NCI-H1048 (cell line): Measurements from ENCODE around the gene ABI3BP.
"Not testable (repeated sequence)": the region's sequence is repeated elsewhere in the genome, so short reads cannot be mapped to it uniquely, and the experiment has no call there.

Experiments used
- DNase-seq: peaks from one replicate; lab custom pipeline; 2025; lab: John Stamatoyannopoulos, UW

ABI3BP gene

GRCh38 chr3:100993309-100993708 is at the start of gene ABI3BP:
Gene ABI3BP (minus strand): TSS chr3:100993421. CDS start chr3:100993384, 37 bp downstream.
- DNase-seq: no peak

GRCh38 chr3:101039285-101039684 is 46.1 kb upstream of the ABI3BP start:
- no peak for DNase-seq

GRCh38 chr3:101038880-101039279 is 45.7 kb upstream of the ABI3BP start:
- DNase-seq: no peak

- no peak for DNase-seq
These were observed 45.2 kb upstream of the ABI3BP start for GRCh38 chr3:101038393-101038792.

GRCh38 chr3:101037613-101038012 is 44.4 kb upstream of the ABI3BP start:
- DNase-seq: no peak

- DNase-seq: no peak
These were observed 43.5 kb upstream of the ABI3BP start for GRCh38 chr3:101036676-101037075.

GRCh38 chr3:101036213-101036618 is 43.0 kb upstream of the ABI3BP start:
- DNase-seq: no peak

GRCh38 chr3:101027286-101027685 is 34.1 kb upstream of the ABI3BP start:
- no peak for DNase-seq

- no peak for DNase-seq
These were observed 33.7 kb upstream of the ABI3BP start for GRCh38 chr3:101026881-101027280.

GRCh38 chr3:101026244-101026643 is 33.0 kb upstream of the ABI3BP start:
- no peak for DNase-seq

- DNase-seq: no peak
These were observed 27.3 kb upstream of the ABI3BP start for GRCh38 chr3:101020351-101021015.

- no peak for DNase-seq
These were observed 23.8 kb upstream of the ABI3BP start for GRCh38 chr3:101017017-101017416.

GRCh38 chr3:101012312-101012711 is 19.1 kb upstream of the ABI3BP start:
- not testable (repeated sequence) for DNase-seq

GRCh38 chr3:101011136-101011535 is 17.9 kb upstream of the ABI3BP start:
- no peak for DNase-seq

- DNase-seq: no peak
These were observed 17.1 kb upstream of the ABI3BP start for GRCh38 chr3:101010296-101010695.

- DNase-seq: no peak
These were observed 16.2 kb upstream of the ABI3BP start for GRCh38 chr3:101009386-101009785.

- no peak for DNase-seq
These were observed 5.9 kb upstream of the ABI3BP start for GRCh38 chr3:100999160-100999559.

GRCh38 chr3:100994809-100995208 is 1.6 kb upstream of the ABI3BP start:
- no peak for DNase-seq

GRCh38 chr3:100994187-100994586 is 966 bp upstream of the ABI3BP start:
- no peak for DNase-seq

- no peak for DNase-seq
These were observed 799 bp downstream of the ABI3BP start for GRCh38 chr3:100992231-100993012.

GRCh38 chr3:100988080-100988479 is 5.1 kb downstream of the ABI3BP start:
- no peak for DNase-seq

GRCh38 chr3:100984308-100984707 is 8.9 kb downstream of the ABI3BP start:
- no peak for DNase-seq

- DNase-seq: no peak
These were observed 10.5 kb downstream of the ABI3BP start for GRCh38 chr3:100982710-100983109.
